HepG2 (cell line): ENCODE data around the gene MSI2. TPM values are rescaled to one million over a fixed set of nuclear protein-coding genes. Genes with fewer than 3 reads are reported as not detected.

Experiments used
- ATAC-seq: fragments of 200-7000 bp; cut with Tn5 transposase; 3 replicates; pipeline ENCODE4 v1.9.1; 2020; ENCODE audit warnings: mild to moderate bottlenecking, moderate library complexity
- BruUV-seq: library from RNA; stranded (reverse); fragments of 400-500 nt; replicated peaks from 2 replicates; lab custom pipeline; 2021; lab: Mats Ljungman, UMichigan
- CTCF ChIA-PET: fragments of 300-600 bp; formaldehyde crosslinking; extraction: SDS; loops from one replicate; lab custom pipeline; 2021; ENCODE audit warnings: low total read pairs, inconsistent platforms, low intra/inter-chr PET ratio; lab: Yijun Ruan, JAX
- POLR2A ChIA-PET: fragments of 350-600 bp; sonication (Branson Sonifier 250); formaldehyde crosslinking; loops from one replicate; lab custom pipeline; 2020; ENCODE audit warnings: antibody characterized with exemption, inconsistent platforms; lab: Yijun Ruan, JAX
- DNase-seq: peaks from one replicate; pipeline ENCODE4 v3.0.0-alpha.2; 2015; ENCODE audit warnings: low spot score
- FAIRE-seq: peaks from 3 replicates; lab custom pipeline; 2011; peaks lifted over from hg19 to GRCh38; lab: Jason Lieb, UNC
- H2AFZ ChIP-seq: one replicate; pipeline ENCODE4 v1.6.1; 2011; ENCODE audit warnings: low read length, inconsistent platforms
- H3K27ac ChIP-seq: fragments of 300-600 bp; 3 replicates; pipeline ENCODE4 v1.8.0; 2011; ENCODE audit warnings: mixed run types, mild to moderate bottlenecking, mixed read lengths, low read length, inconsistent platforms; ENCODE audit not compliant: insufficient read depth; ENCODE audit errors: extremely low read length
- H3K27me3 ChIP-seq, 2 experiments: fragments of 200-600 bp in 1 of 2; 2 replicates in 1 of 2; 3 replicates in 1 of 2; pipeline versions ENCODE4 v1.6.0 to v1.8.0; 2011; ENCODE audit warnings: low read length in 2 of 2, mild to moderate bottlenecking in 2 of 2, moderate library complexity in 2 of 2, inconsistent platforms in 1 of 2; ENCODE audit not compliant: insufficient read depth in 2 of 2, control insufficient read depth in 1 of 2
- H3K36me3 ChIP-seq, 2 experiments: fragments of 200-600 bp in 1 of 2; replicated peaks in 1 of 2; 2 replicates in 1 of 2; 3 replicates in 1 of 2; pipeline versions ENCODE4 v1.5.1 to v1.8.0; 2011; ENCODE audit warnings: low read length in 2 of 2, inconsistent platforms in 1 of 2; ENCODE audit not compliant: insufficient read depth in 2 of 2, control insufficient read depth in 1 of 2
- H3K4me1 ChIP-seq: 2 replicates; pipeline ENCODE4 v1.5.1; 2012; ENCODE audit warnings: low read length, inconsistent platforms; ENCODE audit not compliant: insufficient read depth
- H3K4me2 ChIP-seq: 2 replicates; pipeline ENCODE4 v1.6.0; 2011; ENCODE audit warnings: low read depth, low read length, inconsistent platforms
- H3K4me3 ChIP-seq, 3 experiments: fragments of 200-600 bp in 1 of 3; sonication (generic), shearing (Covaris generic) in 1 of 3; replicated peaks in 1 of 3; 2 replicates each; pipeline ENCODE4 v1.5.1; 2011 to 2016; ENCODE audit warnings: low read length in 3 of 3, inconsistent platforms in 2 of 3, low read depth in 2 of 3, mild to moderate bottlenecking in 2 of 3, control low read depth in 1 of 3, mixed read lengths in 1 of 3; ENCODE audit not compliant: insufficient read depth in 1 of 3
- H3K79me2 ChIP-seq: one replicate; pipeline ENCODE4 v1.6.1; 2011; ENCODE audit warnings: low read length, inconsistent platforms; ENCODE audit not compliant: insufficient read depth
- H3K9ac ChIP-seq: 2 replicates; pipeline ENCODE4 v1.6.0; 2011; ENCODE audit warnings: mild to moderate bottlenecking, low read depth, low read length, inconsistent platforms; ENCODE audit not compliant: insufficient read depth
- H3K9me3 ChIP-seq: 2 replicates; pipeline ENCODE4 v1.5.1; 2012; ENCODE audit warnings: mild to moderate bottlenecking, low read length
- H4K20me1 ChIP-seq: 2 replicates; pipeline ENCODE4 v1.6.0; 2011; ENCODE audit warnings: inconsistent platforms, mild to moderate bottlenecking, low read length, moderate library complexity; ENCODE audit not compliant: insufficient read depth
- CREB1 ChIP-seq, 2 experiments: fragments of 450-650 bp in 1 of 2; IDR thresholded peaks; 2 replicates each; pipeline ENCODE4 v1.6.1; 2016 to 2017; ENCODE audit warnings: control low read depth in 1 of 2, mild to moderate bottlenecking in 1 of 2, missing compliant biosample characterization in 1 of 2, missing genetic modification characterization in 1 of 2
- NR2F1 ChIP-seq, 2 experiments: fragments of 450-650 bp in 1 of 2; formaldehyde crosslinking in 1 of 2; IDR thresholded peaks; 2 replicates each; pipeline versions ENCODE4 v1.5.0 to v1.6.1; 2016 to 2020; ENCODE audit warnings: mild to moderate bottlenecking in 1 of 2, missing compliant biosample characterization in 1 of 2, missing genetic modification reagents in 1 of 2, moderate library complexity in 1 of 2
- ZNF101 ChIP-seq: sonication (generic); formaldehyde crosslinking; IDR thresholded peaks from 2 replicates; pipeline ENCODE4 v1.4.0; 2020; ENCODE audit warnings: mild to moderate bottlenecking, low read depth, missing genetic modification reagents, borderline replicate concordance
- ZNF510 ChIP-seq: sonication (generic); formaldehyde crosslinking; IDR thresholded peaks from 2 replicates; pipeline ENCODE4 v1.4.0; 2020; ENCODE audit warnings: low read depth, mild to moderate bottlenecking, missing genetic modification reagents
- WGBS: methylation state at CpG from one replicate; pipeline ENCODE4 v1.1.6; 2017; ENCODE audit warnings: low lambda C conversion rate; 5-methylcytosine and 5-hydroxymethylcytosine counted together
- in situ Hi-C: cut with HindIII; loops from 2 replicates; pipeline ENCODE4 v1.10.0; 2017; ENCODE audit warnings: low pct_unique_long_range_greater_than_20kb; ENCODE audit not compliant: extremely low pct_ligation_motif_present
- intact Hi-C: fragments of 100-400 bp; cut with micrococcal nuclease; formaldehyde crosslinking; loops from one replicate; pipeline ENCODE4 v1.10.0; 2022; ENCODE audit not compliant: unreplicated experiment
- polyA plus RNA-seq, 8 experiments: library from polyadenylated mRNA; depleted of rRNA in 3 of 8; stranded (reverse) in 7 of 8; unstranded in 1 of 8; fragments of >200 nt; fragmentation: Illumina TruSeq in 4 of 8; extraction: Trizol in 4 of 8; gene quantifications; 2 replicates each; pipeline versions ENCODE4 v1.2.1 to v1.2.3, GENCODE V29; 2011 to 2016; ENCODE audit warnings: low read depth in 4 of 8, missing spikeins in 1 of 8, mixed read lengths in 1 of 8; ENCODE audit not compliant: insufficient read depth in 1 of 8
- total RNA-seq, 5 experiments: library from RNA; depleted of rRNA; stranded (reverse); fragments of >200 nt; fragmentation: Illumina TruSeq; extraction: Trizol; gene quantifications; 2 replicates each; pipeline ENCODE4 v1.2.3, GENCODE V29; 2016; ENCODE audit warnings: low read depth in 1 of 5
- TF ChIP-seq, protein P1 (sequence below): sonication (generic); formaldehyde crosslinking; IDR thresholded peaks from 2 replicates; pipeline ENCODE4 v1.5.0; 2020; ENCODE audit warnings: missing genetic modification reagents
- TF ChIP-seq, protein P2 (sequence below): sonication (generic); formaldehyde crosslinking; IDR thresholded peaks from 2 replicates; pipeline ENCODE4 v1.5.0; 2020; ENCODE audit warnings: mild to moderate bottlenecking, missing genetic modification reagents
- TF ChIP-seq, protein P3 (sequence below): sonication (generic); formaldehyde crosslinking; IDR thresholded peaks from 2 replicates; pipeline ENCODE4 v1.4.0; 2020; ENCODE audit warnings: missing genetic modification reagents

The MSI2 gene
- total and polyA plus RNA-seq, 2 of the 13 experiments (the other 11 are each of a cell fraction or from before 2014, with no cell fraction given): 77.5 to 78.4 TPM

DNA sequence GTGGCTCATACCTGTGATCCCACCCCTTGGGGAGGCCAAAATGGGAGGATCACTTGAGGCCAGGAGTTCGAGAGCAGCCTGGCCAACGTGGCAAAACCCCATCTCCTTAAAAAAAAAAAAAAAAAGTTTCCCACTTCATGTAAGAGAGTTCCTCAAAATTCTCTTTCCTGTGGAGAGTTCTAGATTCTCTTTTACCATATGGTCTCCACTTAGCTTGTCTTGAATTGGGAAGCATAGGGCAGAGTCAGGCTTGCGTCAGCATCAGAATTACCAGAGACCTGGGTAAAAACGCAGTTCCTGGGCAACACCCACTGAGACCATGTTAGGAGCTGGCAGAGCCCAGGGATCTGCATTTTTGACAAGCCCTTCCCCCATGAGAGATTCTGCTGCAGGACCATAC is 330.4 kb downstream of the MSI2 start:
- Histone ChIP-seq H3K79me2 (peaks cover 7% of the 10 kb centered on the region), H3K9me3 (no peaks in the 10 kb centered on the region), H3K4me3 (no peak overlapping the region), H3K4me2 (no peak overlapping the region), H2AFZ (no peak overlapping the region), H3K27me3 (no peaks in the 10 kb centered on the region), H3K27ac (no peak overlapping the region), H3K4me1 (peaks cover 41% of the 10 kb centered on the region), H4K20me1 (no peaks in the 10 kb centered on the region), H3K9ac (no peak overlapping the region), H3K36me3 (peaks cover 12 to 26% of the 10 kb centered on the region in 2 experiments; a peak in 4 of 5 replicates)
- DNase-seq: no peak
- WGBS: 96% methylated on average over 4 of the region's 4 CpGs
- POLR2A ChIA-PET: interaction anchor here (1.4 kb wide), 1 partner anchor 25 kb away, joined by 3 read pairs; no protein-coding TSS in a partner anchor
- in situ Hi-C loops (no loop called here), intact Hi-C loops (no loop called here)
- CTCF ChIA-PET: no interaction called here
- no TSS peak for BruUV-seq
- no peak for ATAC-seq
- FAIRE-seq: no peak
- TF ChIP-seq, protein P1, sequence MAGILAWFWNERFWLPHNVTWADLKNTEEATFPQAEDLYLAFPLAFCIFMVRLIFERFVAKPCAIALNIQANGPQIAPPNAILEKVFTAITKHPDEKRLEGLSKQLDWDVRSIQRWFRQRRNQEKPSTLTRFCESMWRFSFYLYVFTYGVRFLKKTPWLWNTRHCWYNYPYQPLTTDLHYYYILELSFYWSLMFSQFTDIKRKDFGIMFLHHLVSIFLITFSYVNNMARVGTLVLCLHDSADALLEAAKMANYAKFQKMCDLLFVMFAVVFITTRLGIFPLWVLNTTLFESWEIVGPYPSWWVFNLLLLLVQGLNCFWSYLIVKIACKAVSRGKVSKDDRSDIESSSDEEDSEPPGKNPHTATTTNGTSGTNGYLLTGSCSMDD (CRISPR knock-in tag): no peak
- TF ChIP-seq, protein P2, sequence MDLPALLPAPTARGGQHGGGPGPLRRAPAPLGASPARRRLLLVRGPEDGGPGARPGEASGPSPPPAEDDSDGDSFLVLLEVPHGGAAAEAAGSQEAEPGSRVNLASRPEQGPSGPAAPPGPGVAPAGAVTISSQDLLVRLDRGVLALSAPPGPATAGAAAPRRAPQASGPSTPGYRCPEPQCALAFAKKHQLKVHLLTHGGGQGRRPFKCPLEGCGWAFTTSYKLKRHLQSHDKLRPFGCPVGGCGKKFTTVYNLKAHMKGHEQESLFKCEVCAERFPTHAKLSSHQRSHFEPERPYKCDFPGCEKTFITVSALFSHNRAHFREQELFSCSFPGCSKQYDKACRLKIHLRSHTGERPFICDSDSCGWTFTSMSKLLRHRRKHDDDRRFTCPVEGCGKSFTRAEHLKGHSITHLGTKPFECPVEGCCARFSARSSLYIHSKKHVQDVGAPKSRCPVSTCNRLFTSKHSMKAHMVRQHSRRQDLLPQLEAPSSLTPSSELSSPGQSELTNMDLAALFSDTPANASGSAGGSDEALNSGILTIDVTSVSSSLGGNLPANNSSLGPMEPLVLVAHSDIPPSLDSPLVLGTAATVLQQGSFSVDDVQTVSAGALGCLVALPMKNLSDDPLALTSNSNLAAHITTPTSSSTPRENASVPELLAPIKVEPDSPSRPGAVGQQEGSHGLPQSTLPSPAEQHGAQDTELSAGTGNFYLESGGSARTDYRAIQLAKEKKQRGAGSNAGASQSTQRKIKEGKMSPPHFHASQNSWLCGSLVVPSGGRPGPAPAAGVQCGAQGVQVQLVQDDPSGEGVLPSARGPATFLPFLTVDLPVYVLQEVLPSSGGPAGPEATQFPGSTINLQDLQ: no peak
- no peak for TF ChIP-seq ZNF510
- no peak for TF ChIP-seq CREB1 (IDR thresholded peaks at IDR 0.05)
- TF ChIP-seq CREB1 (CRISPR knock-in tag; IDR thresholded peaks at IDR 0.05): no peak
- no peak for TF ChIP-seq NR2F1 (CRISPR knock-in tag; IDR thresholded peaks at IDR 0.05)
- TF ChIP-seq, protein P3, sequence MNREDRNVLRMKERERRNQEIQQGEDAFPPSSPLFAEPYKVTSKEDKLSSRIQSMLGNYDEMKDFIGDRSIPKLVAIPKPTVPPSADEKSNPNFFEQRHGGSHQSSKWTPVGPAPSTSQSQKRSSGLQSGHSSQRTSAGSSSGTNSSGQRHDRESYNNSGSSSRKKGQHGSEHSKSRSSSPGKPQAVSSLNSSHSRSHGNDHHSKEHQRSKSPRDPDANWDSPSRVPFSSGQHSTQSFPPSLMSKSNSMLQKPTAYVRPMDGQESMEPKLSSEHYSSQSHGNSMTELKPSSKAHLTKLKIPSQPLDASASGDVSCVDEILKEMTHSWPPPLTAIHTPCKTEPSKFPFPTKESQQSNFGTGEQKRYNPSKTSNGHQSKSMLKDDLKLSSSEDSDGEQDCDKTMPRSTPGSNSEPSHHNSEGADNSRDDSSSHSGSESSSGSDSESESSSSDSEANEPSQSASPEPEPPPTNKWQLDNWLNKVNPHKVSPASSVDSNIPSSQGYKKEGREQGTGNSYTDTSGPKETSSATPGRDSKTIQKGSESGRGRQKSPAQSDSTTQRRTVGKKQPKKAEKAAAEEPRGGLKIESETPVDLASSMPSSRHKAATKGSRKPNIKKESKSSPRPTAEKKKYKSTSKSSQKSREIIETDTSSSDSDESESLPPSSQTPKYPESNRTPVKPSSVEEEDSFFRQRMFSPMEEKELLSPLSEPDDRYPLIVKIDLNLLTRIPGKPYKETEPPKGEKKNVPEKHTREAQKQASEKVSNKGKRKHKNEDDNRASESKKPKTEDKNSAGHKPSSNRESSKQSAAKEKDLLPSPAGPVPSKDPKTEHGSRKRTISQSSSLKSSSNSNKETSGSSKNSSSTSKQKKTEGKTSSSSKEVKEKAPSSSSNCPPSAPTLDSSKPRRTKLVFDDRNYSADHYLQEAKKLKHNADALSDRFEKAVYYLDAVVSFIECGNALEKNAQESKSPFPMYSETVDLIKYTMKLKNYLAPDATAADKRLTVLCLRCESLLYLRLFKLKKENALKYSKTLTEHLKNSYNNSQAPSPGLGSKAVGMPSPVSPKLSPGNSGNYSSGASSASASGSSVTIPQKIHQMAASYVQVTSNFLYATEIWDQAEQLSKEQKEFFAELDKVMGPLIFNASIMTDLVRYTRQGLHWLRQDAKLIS (CRISPR knock-in tag): no peak
- no peak for TF ChIP-seq ZNF101 (CRISPR knock-in tag)
